GM19023 (cell line): ENCODE data around the gene RAI1.

Source experiments
- ATAC-seq: cut with Tn5 transposase; IDR thresholded peaks from one replicate; pipeline ENCODE4 v1.9.1; 2021; ENCODE audit warnings: mild to moderate bottlenecking, moderate library complexity; ENCODE audit not compliant: unreplicated experiment

RAI1 gene

DNA sequence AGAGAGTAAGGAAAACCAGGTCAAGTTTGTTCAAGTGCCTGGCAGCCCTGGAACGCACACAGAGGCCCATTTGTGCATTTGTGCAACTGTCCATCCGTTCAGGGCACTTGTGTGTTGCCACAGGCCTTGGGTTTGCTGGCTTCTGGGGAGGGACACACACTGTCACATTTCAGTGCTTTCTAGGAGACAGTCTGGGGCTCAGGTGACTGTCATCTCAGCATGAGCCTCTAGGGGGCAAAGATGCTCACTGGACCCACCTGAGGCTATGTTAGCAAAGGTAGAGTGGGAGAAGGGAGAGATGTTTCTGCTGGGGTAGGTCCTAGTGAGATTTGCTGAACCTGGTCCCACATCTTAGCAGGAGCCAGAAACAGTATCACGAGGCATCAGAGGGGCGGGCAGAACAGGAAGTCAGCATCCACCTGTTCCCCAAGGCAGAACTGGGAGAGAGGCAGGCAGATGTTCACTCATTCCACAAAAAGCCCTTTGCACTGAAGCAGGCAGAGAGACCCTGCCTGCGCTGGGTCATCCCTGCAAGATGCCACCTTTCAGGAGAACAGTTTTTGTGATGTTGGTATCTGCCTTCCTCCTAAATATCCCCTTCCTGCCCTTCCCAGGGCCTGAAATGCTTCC lies 48.5 kb downstream of the RAI1 start:
- ATAC-seq, result peak; percentile 58

- no peak for ATAC-seq
Measured at GRCh38 chr17:17730250-17730935, 49.1 kb downstream of the RAI1 start.

DNA sequence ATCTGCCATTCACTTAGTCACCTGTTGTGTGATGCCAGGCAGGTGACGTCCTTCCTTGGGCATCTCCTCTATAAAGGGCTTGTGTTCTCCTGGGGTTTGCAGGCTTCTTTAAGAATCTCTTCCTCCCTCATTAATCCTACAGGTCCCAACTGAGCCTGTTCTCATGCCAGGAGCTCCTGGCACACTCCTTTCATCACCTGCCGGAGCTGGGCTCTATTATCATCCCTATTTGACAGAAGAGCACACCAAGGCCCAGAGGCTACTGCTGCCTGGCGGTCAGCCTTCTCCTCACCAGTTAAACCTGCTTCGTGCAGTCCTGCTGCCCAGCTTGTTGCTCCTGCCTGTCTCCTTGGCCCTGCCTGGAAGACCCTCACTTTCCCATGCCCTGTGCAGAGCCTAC lies 51.2 kb downstream of the RAI1 start:
- ATAC-seq, result no peak

DNA sequence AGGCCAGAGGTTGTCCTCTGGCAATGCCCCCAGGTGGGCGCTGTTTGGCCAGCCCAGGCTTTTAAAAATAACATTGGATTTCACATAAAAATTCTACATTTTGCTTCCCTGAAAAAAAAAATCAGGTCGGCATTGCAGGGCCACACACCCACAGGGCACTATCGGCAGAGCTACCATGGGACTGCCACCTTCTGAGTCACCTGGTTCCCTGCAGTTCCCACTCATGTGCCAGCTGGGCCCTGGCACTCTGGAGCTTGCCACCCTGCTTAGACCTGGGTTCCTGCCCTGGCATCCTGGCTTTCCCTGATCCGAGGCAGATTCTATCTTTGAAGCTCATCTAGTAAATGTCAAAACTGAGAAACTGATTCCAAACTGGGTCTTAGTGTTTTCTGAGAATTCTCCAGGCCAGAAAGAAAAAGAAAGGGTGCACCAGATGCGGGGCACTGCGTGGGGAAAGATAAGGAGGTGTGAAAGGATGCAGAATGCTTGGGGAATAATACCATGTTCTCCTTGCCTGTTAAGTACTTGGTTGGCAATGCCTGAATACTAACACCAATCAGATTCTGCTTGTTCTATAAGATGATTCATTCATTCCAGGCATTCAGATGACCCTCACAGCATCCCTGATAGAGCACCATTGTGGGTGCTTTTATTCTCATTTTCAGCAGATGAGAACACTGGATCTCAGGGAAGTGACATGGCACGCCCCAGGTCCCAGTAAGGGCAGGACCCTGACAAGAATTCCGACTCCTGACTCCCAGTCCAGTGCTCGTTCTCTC lies 51.8 kb downstream of the RAI1 start:
- no peak for ATAC-seq

DNA sequence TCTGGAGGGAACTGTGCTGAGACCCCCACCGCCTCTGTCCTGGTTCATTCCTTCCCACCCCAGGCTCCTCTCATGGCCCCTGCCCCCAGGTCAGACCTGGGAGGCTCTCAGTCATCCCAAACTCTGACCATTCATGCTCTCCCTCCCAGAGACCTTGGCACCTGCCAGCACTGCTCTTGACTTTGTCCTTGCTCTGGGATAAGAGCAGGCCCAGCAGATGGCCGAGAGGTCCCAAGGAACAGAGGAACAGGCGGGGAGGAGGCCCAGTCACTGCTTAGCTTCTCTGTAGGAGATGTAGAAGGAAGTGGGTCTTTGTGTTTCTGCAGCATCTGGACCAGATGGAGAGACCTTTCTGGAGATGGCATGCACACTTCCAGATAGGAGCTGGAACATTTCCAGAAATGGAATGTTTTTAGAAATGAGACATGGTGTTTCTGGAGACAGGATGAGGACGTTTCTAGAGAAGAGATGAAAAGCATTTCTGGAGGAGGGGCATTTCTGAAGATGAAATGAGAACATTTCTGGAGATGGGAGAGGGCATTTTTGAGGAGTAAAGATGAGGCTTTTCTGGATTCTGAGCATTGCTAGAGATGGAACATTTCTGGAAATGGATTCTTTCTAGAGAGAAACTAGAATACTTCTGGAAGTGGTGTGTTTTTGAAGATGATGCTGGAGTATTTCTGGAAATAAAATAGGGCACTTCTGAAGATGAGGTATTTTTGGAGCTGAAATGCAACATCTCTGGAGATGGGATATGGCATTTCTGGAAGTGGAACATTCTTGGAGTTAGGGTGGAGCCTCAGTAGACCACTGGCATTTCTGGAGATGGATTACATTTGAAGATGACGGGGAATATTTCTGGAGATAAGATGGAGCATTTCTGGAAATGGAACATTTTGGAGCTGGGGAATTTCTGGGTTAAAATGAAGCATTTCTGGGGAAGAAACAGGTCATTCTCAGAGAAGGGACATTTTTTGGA lies 55.2 kb downstream of the RAI1 start:
- ATAC-seq, result no peak

DNA sequence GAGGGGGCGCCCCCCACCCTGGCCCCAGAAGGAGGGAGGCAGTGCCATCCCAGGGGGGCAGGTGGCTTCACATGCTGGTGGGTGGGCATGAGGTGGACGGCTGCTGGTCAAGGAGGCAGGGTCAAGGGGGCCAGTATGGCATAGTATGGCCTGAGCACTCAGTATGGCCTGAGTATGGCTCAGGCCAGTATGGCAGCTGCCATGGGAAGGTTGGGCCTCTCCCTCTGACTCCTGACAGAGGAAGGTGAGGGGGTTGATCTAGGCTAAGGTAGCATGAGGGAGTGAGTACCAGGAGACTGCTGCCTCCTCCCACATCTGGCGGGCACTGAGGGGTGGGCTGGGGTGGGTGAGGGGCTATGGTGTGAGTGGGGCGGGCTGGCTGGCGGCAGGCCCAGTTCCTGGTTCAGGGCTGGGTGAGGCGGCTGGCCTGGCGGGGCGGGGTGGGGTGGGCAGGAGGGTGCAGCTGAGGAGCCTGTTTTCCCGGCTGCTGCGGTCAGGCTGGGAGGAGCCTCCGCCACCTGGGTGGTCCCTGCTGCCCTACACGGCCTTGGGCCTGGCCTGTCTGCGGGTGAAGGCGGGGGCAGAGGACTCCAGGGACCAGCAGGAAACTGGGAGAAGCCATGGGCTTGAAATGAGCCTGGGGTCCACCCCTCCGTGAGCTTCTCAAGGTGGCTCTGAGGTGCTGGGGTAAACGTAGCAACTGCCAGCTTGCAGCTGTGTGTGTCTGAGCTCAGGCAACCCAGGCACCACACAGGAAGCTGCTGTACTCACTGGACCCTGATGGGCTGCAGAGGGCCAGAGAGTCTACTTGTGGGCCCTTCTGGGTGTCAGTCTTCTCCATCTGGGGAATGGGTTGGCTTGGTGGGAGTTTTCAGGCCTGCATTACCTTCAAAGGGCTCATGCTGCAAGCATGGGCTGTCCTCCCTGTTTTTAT lies 57.0 kb downstream of the RAI1 start:
- ATAC-seq, result no peak

DNA sequence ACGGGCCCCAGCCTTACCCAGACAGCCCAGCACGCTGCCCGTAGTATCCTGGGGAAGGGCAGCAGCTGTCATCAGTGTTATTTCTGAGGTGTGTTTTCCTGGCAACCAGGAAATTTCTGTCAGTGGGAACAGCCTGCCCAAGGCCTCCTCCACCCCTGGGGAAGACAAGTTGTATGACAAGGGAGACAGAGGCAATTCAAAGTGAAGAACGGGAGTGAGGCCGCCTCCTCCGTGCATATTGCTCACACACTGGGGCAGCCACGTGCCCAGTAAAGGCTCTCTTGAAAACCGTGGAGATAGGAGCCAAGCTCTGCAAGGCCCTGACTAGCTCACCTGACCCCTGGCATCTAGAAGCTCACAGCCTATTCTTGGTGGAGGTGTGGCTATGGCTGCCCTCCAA lies 57.6 kb downstream of the RAI1 start:
- no peak for ATAC-seq

GRCh38 chr17:17739388-17740066 lies 58.3 kb downstream of the RAI1 start:
- ATAC-seq, result no peak

DNA sequence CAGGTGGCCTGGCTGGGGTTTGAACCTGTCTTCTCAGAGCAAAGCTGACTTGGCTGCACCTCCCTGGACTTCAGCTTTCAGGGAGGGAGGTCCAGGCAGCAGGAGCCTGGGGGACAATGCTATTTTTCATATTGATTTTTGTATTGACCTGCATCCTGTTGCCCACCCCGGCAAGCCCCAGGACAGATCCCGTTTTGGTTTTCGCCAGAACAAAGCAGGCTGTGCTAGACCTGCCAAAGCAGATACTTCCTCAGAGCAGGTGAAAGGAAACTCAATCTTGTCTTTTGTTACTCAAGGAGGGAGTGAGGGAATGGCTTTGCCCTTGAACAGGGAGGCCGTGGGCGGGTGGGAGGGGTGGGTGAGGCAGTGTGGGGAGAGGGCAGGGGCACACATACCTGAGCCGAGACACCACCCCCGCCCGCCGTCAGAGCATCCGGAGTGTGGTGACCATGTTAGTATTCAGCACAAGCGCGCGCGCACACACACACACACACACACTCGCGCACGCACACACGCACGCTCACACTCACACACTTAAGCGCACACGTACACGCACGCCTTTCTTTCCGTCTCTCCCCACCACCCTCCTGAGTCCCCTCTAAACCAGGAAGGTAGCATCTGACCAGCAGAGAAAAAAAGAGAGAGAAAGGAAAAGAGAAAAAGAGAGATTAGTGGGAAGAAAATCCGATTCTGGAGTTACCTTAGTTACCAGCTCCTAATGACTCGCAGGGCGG lies 59.5 kb downstream of the RAI1 start:
- ATAC-seq, result no peak

DNA sequence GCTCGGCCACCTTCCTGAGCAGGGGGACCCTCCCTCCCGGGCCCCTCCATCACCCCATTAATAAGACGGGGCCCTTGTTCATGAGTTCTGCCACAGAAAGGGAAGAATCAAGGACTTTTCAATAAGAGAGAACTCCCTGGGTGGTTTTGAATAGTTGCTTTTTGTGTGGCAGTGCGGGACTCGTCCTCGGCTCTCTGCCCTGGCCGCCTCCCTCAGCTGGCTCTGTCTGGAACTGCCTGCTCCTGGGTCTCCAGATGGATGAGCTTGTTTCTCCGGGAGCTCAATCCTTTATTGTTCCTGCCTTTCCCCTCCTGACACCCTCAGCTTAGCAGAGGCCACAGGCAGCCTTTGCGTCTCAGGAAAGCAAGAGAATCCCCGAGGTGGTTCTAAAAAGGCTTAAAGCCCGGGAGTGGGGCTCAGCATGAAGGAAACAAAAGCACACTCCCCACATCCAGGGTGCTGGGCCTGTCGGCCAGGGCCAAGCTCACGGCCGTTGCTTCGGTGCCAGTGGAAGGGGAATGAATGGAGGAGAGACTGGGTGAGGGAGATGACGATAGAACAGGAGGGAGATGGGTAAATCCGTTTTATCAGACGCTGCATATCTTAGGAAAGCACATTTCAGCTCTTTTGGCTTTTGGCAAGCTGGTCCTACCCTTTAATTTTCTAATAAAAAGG lies 60.2 kb downstream of the RAI1 start:
- ATAC-seq, result no peak

DNA sequence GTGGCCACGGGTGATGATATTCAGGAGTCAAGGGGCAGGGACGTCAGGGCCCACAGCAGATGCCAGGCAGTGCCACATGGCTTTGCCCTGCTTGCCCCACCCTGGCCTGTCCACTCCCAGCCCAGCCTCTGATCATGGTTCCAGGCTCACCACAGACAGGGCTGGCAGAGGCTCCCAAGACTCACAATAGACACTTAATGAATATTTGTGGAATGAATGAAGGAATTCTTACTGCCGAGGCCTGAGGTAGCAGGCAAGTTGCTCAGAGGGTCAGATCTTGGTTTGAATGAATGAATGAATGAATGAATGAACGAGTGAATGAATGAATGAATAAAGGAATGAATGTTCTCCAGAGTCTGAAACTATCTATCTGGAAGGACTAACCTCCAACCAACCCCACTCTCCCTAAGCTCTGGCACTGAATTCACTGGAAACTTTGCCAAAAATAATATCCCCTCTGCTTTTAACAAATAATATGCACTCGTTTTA lies 60.9 kb downstream of the RAI1 start:
- ATAC-seq, result no peak

DNA sequence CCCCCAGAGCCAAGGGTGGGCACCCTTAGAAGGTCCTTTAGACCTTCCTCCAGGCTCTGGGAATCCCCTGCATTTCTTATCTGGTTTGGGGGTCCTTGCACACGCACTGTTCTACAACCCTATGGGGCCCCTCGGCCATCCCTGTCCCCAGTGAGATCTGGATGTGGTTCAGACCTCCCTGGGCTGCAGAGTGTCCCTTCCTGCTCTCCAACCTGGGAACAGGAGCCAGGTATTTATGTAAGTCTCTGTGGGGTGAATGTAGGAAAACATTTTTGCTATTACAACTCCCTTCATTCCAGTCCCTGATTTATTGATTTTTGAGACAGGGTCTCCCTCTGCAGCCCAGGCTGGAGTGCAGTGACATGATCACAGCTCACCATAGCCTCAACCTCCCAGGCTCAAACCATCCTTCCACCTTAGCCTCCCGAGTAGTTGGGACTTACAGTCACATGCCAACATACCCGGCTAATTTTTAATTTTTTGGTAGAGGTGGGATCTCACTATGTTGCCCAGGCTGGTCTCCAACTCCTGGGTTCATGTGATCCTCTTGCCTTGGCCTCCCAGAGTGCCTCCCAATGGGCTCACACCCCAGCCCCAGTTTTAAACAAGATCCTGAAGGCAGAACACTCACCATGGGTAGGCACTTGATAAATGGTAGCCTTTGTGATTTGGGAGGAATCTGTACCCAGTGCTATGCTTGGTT lies 61.6 kb downstream of the RAI1 start:
- no peak for ATAC-seq

- no peak for ATAC-seq
Measured at GRCh38 chr17:17743391-17744112, 62.3 kb downstream of the RAI1 start.

DNA sequence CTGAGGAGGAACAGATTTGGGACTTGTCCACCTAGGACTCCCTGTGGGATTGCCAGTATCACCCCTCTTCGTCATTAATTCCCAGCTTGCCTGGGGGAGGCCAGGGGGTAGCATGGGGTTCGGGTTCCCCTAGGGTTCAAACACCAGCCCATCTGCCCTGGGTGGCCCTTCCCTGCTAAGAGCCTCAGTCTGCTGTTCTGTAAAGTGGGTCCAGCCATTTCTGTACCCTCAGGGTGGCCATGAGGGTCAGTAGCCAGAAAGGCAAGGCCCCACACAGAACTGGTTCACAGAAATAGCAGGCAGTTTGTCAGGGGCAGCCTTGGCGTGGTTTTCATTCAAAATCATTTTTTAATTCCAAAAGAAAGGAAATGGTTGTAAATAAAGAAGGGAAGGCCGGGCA lies 62.9 kb downstream of the RAI1 start:
- ATAC-seq, result no peak

- ATAC-seq, result no peak
Measured at GRCh38 chr17:17745476-17746455, 64.5 kb downstream of the RAI1 start.
